HS-27A (cell line): Measurements from ENCODE around the gene SNRNP200.
"Not testable (repeated sequence)": the region's sequence is repeated elsewhere in the genome, so short reads cannot be mapped to it uniquely, and the experiment has no call there.

Experiments
- DNase-seq: peaks from one replicate; pipeline ENCODE4 v3.0.0-alpha.2; 2012; ENCODE audit warnings: low read depth, missing footprints

The SNRNP200 gene

DNA sequence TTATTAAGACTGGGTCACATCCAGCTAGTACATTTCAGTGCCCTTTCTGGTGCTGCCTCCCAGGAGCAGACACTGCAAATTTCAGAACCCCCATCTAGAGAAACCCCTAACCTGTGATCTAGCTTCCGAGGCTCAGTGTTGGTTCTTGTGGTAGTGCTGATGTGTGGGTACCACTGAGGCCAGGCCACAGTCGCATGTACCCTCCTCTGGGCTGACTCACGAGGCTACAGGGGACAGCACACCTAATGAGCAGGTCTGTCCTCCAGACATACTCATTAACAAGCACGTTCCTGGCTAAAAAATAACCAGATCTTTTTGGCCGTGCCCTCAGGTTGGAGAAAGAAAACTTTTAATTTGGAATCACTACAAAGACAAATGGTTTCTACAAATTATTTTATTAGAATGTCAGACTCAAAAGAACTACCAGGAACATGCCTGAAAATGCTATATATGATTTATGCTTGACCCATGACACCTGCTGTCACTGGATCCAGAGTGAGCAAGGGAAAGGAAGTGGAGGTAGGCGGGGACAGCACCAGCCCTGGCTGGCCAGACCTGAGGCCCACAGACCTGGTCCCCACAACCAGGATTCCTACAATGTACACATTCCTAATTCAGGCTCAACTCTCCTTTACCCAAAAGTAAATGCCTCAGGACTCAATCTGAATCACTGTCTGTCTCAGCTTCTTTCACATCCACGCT lies 30.8 kb downstream of the SNRNP200 start:
- no peak for DNase-seq

DNA sequence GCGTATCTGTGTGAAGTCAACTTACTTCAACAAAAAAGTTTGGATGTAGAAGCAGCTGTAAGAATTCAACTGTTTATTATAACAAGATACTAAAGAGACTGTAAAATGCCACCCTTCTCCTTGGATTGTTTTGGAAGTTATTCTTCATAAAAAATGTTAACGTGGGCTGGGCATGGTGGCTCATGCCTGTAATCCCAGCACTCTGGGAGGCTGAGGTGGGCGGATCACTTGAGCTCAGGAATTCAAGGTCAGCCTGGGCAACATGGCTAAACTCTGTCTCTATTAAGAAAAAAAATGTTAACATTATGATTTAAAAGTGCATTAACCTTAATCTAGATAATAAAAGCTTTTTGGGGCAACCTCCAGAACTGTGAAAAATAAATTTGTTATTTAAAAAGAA lies 31.6 kb downstream of the SNRNP200 start:
- DNase-seq, result no peak

DNA sequence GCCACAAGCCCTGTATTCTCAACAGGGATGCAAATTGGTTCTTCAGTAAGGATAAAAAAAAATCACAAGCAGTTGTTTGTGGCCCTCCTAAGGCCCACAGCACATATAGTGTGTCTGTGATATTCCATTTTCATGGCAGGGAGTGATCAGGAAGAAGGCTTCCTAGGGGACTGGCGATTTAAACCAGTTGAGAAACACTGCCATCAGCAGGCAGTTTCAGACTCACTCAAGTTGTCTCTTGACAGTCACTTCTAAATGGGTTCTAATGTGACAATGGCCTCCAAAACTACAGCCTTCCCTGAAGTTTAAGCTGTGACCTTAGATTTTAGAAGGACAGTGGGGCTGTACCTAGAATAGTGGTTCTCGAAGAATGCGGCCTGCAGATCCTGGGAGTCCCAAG lies 33.4 kb downstream of the SNRNP200 start:
- DNase-seq, result no peak

DNA sequence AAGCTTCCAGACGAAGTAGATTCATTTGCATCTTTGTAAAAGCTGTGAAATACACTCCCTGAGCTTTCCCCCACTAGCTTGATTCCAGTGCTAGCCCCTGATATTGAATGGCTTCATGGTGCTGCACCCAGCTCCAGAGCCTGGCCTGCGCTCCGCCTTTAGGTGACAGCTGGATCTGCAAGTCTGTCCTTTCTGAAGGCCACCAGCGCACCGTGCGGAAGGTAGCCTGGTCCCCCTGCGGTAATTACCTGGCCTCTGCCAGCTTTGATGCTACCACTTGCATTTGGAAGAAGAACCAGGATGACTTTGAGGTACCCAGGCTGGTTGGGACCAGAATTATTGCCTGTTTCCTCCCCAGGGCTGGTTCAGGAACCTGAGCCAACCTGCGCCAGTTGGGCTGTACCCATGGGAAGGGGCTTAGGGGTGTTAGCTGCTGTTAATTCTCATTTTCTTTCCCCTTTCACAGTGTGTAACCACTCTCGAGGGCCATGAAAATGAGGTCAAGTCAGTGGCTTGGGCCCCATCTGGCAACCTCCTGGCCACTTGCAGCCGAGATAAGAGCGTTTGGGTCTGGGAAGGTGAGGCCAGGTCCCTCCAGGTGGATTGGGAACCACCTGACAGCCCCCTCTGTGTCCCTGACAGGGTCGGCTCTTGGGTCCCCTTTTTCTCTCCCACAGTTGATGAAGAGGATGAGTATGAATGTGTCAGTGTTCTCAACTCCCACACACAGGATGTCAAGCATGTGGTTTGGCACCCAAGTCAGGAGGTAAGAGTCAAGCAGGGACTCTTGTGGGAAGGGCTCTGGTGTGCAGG lies 38.0 kb downstream of the SNRNP200 start:
- no peak for DNase-seq

DNA sequence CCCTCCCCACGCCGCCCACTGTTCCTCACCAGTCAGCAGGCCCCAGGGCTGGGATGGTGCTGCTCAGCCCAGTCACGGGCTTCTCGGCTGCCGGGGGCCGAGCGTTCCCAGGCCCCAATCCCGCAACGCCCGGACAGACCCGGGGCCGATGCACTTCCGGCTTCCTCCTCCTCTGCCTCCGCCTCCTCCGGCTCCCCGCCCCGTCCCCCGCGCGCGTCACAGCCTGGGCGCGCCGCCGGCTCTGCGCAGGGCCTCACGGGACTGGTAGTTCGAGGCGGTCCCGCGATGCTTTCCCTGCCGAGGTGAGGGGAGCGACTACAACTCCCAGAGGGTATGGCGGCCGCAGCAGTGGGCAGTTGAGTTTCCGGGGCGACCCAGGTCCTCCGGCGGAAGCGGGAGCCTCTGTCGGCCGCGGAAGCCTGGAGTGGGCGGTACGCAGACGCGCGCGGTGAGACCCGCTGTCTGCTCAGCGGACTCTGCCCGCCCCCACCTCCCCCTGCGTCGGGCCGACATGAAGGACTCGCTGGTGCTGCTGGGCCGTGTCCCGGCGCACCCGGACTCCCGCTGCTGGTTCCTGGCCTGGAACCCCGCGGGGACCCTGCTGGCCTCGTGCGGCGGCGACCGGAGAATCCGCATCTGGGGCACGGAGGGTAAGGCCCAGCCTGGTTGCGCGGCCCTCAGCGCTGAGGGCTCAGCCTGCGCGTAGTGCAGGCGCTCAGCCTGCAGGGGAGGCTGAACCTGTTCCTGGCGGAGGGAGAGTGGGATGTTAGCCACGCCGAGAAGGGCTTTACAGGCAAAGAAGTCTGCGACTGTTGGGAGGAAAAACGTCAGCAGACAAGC lies 39.3 kb downstream of the SNRNP200 start, which contains the start of the genes CIAO1 and TMEM127:
CIAO1 (plus strand) TSS at position 386 of the 840 bp plus-strand sequence; CDS start at position 512, 126 bp downstream.
TMEM127 (minus strand) TSS at position 158 of the 840 bp plus-strand sequence. CDS start 616 bp downstream, outside the sequence.
- peak; percentile 88 for DNase-seq

DNA sequence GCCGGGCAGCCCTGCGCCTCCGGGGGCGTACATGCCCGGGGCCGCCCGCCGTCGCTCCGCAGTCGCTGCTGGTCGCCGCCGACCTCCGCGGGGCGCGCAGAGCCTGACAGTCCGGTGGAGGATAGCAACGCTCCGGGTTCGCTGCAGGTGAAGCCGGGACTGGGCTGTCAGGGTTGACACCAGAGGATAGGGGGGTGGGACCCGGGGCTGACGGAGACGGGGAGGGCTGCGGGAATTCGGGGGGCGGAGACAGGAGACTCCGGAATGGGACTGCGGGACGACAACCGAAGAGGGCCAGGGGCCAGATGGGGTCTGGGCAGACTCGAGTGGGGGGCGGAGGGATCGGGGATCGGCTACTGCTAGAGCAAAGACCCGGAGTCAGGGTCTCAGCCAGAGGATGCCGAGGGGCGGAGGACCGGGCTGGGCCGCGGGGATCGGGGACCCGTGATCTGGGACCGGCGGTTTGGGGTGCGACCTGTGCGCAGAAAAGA lies 40.0 kb downstream of the SNRNP200 start:
- DNase-seq, result no peak

DNA sequence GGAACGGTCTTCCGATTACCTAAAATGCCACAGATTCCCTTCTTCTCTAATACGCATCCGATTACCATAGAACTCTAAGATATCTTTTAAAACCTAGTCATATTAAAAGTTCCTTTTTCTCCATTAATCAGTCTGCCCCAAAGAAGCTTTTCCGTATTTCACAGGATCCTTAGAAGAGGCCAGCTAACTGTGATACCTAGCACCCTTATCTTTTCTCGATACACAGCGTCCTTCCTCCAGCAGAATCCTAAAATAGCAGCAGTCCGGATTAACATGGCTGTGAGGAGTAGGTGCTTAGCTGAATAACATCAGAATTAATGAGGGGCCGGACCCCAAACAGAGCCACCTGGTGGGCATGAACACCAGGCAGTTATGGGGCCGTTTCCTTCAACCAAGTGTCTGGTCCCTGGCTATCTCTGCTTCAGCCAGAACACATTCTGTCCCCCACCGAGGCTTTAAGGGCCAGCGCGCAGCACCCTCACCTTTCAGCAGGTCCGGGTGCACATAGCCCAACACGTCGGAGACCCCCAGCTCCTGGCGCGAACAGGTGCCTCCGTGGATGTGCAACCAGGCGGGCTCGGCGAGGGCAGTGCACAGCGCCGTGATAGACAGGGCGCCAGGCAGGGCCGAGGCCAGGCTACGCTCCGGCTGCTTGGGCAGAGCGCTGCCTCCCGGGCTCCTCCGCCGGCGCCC lies 40.5 kb downstream of the SNRNP200 start:
- DNase-seq, result no peak

DNA sequence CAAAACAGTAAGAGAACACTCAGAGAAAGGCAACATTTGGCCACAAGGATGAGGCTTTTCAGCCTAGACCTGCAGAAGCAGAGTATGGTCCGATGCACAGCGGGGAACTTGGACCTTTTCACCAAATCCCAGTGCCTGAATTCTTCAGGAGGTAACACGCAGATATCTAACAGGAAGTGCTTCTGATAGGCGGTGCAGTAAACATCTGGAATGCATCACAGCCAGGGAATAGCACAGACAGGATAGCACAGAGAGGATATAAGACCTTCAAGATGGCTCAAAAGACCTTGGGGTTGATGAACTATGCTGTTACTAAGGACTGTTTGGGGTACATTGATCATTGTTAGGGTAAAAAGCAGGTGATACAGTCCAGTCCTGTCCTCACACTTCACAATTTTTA lies 41.3 kb downstream of the SNRNP200 start:
- no peak for DNase-seq

DNA sequence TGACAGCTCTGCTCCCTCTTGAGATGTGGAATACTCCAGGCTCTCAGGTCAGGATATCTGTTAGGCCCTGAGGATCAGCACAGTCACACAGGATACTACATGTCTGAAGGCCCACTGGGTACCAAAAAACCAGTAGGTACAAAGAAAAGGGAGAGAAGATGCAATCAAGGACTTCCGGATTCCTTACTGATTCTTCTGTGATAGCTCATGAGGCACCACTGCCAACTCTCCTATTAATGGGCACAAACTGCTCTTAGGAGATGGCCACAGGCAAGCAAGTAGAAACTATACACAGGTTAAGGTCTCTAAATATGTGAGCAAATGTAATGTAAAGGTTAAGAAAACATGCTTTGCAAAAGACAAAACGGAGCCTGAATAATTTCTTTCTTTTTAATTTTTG lies 43.0 kb downstream of the SNRNP200 start:
- DNase-seq, result no peak

DNA sequence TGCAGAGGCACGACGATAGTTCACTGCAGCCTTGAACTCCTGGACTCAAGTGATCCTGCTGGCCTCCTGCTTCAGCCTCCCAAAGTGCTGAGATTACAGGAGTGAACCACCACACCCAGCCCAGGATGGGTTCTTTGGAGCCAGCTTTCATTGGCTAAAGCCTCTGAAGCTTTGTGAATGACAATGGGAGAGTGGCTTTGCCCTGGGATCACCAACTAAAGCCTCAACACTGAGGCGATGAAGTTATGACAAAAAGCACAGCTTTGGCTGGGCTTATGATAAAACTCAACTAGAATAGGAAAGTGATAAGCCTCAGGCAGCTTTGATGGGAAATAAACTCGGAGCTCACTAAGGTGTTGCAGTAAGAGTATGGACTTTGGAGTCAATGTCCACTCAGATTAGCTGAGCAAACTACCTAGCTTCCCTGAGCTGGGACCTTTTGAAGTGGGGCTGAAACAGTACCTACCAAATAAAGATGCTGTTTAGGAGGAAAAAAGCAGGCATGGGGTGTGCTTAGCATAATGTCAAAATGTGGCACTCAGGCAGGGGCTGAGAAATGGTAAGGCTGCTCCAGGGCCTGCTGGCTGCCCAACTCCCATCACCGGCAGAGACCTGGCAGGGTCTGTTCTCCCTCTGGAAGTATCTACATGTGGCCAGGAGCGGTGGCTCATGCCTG lies 43.9 kb downstream of the SNRNP200 start:
- no peak for DNase-seq

DNA sequence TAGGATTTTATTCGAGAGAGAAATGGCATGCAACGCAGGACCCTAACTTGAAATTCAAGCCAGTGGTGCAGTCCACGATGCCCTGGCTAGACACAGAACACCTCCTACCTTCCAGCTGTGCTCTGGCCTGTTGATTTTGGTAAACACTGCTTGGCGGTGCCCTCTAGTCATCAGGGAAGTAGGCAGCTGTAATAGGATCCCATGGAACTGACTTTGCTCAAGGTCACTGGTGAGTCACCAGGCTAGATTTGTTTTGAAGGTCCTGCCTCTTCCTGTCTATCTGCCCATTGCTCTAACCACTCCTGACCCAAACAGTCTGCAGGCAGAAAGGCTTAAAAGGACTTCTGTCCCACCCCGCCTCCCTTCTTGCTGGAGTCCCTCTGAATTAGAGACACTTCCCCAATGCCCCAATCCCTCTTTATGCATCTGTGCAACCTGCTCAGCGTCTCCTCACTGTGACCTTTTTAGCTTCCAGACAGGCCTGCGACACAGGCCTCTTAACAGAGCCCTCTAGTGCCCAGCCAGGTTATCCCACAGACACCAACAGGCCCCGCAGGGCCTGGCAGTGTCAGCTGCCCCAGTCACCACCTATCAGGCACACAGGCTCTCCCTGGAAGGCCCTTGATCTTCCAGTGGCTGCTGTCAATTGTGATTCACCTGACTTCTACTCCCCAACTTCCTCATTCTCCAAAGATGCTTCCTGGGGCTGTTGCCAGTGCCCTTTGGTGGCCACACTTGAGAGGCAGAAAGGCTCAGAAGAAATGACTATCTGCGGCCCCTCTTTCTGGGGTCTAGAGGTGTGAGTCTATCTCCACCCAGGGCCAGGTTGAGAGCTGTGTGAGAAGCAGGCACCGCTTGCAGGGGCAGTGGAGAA lies 44.7 kb downstream of the SNRNP200 start:
- DNase-seq, result peak; percentile 87

DNA sequence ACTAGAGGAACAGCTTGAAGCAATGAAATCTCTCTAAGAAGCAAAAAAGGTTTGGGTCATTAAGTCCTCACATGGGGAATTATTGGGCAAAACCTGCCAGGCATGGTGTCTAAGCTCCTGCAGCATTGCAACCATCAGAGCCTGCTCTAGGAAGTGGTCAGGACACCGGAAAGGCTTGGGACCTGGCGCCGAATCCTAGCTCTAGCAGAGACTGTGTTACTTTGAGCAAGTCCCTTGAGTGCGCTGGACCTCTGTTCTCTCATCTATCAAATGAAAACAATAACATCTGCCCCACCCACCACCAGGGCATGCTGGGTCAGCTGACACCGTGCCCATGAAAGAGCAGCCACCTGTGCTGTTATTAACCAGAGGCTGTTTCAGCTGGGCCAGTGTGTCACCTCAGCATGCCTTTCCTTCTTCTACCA lies 45.8 kb downstream of the SNRNP200 start:
- DNase-seq, result no peak

DNA sequence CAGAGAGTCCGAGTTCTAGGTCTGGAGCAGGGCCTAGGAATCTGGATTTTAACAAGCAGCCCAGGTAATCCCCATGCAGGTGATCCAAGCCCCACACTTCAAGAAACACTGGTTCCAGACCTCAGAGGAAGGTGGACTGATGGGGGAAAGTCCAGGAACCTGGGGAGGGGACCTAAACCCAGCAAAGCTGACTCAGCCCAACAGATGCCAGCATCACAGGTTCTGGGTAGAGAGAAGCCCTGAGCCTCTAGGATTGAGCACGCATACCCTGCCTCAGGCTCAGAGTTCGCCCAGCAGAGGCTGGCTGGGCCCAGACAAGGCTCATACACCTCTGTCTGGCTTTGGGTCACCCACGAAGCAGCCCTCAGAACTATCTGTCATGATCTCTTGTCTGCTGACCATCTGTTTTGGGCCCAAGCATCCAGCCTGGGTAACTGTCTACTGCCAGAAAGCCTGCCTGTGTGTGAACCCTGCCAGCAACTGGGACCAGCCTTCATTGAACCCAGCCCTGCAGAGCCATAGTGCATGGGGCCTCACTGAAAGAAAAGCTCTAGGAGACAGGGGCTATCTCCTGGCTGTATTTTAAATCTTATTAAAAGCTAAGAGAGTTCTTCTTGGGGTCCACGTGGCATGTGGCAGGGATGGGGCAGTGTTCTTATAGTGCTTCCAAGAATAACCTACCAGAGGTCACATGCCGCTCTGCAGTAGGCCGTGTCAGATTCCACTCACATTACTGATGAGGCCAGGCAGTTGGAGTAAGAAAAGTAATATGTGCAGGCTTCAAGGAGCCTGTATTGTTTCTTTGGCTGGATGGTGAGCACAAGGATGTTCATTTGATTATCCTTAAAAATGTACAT lies 47.0 kb downstream of the SNRNP200 start:
- DNase-seq, result no peak

DNA sequence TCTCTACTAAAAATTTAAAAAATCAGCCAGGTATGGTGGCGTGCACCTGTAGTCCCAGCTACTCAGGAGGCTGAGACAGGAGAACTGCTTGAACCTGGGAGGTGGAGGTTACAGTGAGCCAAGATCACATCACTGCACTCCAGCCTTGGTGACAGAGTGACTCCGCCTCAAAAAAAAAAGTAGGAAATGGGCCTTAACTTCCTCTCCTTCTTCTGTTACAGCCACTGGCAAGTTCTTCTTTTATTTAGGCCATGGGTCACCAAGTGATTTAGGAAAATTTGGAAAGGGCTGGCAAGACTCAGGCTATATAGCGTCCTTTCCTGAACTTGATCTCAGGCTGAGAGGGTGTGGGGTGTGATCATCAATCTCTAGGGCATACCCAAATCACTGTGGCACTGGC lies 47.6 kb downstream of the SNRNP200 start:
- DNase-seq, result not testable (repeated sequence)

DNA sequence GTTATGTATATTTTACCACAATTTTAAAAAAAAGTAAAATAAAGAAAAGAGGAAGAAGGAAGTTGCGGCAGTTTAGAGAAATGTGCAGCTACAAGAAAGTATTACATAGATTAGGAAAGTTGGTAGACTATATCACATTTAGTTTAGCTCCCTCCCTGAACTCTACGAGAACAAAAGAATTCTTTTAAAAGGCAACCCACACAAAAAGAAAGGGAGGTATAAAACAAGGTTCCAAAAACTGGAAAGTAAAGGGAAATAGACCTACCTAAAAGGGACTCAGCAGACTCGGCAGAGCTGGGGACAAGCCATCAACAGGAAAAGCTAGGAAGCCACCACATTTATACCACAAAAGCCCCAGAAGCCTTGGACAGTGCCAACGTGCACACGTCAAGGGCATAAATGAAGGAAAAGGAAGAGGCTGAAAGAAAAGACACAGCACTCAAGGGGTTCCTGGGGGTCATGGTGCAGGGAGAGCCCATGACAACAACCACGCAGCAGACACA lies 48.7 kb downstream of the SNRNP200 start:
- DNase-seq, result no peak

DNA sequence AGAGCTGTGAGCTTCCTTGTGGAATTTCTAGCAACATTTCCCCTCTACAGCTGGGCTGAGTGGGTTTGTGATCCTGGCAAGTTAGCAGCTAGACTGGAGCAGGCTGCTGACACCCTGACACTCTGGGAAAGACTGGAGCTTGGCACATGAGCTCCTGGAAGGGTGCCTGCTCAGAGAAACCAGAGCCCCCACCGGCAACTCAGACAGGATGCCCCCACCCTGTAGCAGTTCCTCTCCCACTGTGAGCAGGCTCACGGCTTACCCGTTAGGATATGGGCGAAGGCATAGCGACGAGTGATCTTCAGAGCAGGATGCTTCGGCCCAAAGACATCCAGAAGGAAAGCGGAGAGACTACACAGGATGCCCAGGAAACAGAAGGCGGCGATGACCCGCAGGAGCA lies 50.8 kb downstream of the SNRNP200 start:
- DNase-seq, result no peak

DNA sequence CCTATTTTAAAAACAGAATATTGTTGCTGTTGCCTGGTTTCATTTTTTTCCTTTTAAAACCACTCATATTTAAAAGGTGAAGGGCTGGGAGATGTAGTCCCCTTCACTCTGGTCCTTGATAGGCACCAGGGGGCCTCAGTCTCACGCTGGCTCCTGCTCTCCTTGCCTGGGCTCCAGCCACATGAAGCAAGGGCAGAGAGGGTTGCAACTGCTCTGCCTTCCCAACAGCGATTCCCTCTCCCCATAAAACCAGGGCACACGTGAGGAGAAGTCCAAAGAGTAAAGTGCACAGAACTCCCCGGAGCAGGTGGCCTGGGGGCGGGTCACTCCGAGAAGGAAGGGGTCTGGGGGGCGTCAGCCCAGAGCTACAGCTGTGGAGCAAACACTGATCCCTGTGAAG lies 52.3 kb downstream of the SNRNP200 start:
- DNase-seq, result no peak

DNA sequence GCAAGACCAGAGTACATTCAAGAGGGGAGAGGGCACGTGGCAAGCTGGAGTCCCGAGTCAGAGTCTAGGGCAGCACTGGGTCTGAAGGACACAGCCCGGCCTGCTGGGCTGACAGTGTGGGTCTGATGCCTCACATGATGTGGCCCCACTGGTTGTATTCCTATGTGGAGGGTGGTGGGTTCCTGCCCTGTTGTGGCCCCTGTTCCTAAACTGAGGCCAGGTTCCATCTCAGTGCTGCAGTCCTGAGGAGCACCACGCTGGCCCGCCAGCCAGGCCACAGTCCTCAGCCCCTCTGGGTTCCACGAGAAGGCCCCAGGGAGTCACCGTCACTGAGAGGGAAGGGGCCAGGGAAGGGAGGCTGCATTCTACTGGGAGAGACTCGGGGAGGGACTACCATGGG lies 52.8 kb downstream of the SNRNP200 start:
- DNase-seq, result no peak
